Smooth muscle cell (in vitro differentiated cells): ENCODE data around the gene SLC27A1. TPM values are rescaled to one million over a fixed set of nuclear protein-coding genes. Genes with fewer than 3 reads are reported as not detected.

Experiments
- DNase-seq: peaks from one replicate; lab custom pipeline; 2025; ENCODE audit not compliant: unreplicated experiment; lab: John Stamatoyannopoulos, UW
- H2AFZ ChIP-seq: fragments of 200-600 bp; sonication (generic); 2 replicates; pipeline ENCODE4 v1.6.0; 2016; ENCODE audit warnings: antibody characterized with exemption, low read depth, mild to moderate bottlenecking
- H3F3A ChIP-seq: fragments of 200-600 bp; sonication (generic); 2 replicates; pipeline ENCODE4 v1.6.0; 2017; ENCODE audit warnings: antibody characterized with exemption, low read depth
- H3K27ac ChIP-seq: fragments of 200-600 bp; sonication (generic); 2 replicates; pipeline ENCODE4 v1.5.1; 2016; ENCODE audit warnings: low read depth, mild to moderate bottlenecking
- H3K27me3 ChIP-seq: fragments of 200-600 bp; sonication (generic); 2 replicates; pipeline ENCODE4 v1.6.1; 2016; ENCODE audit warnings: low read depth, mild to moderate bottlenecking
- H3K36me3 ChIP-seq: fragments of 200-600 bp; sonication (generic); 2 replicates; pipeline ENCODE4 v1.5.1; 2016; ENCODE audit warnings: low read depth
- H3K4me1 ChIP-seq: fragments of 200-600 bp; sonication (generic); 2 replicates; pipeline ENCODE4 v1.5.1; 2016; ENCODE audit warnings: low read depth
- H3K4me2 ChIP-seq: fragments of 200-600 bp; sonication (generic); 2 replicates; pipeline ENCODE4 v1.6.0; 2016; ENCODE audit warnings: mild to moderate bottlenecking
- H3K4me3 ChIP-seq: fragments of 200-600 bp; sonication (generic); 2 replicates; pipeline ENCODE4 v1.5.1; 2016; ENCODE audit warnings: mild to moderate bottlenecking
- H3K79me2 ChIP-seq: fragments of 200-600 bp; sonication (generic); 2 replicates; pipeline ENCODE4 v1.6.0; 2016; ENCODE audit warnings: low read depth, mild to moderate bottlenecking
- H3K9ac ChIP-seq: fragments of 200-600 bp; sonication (generic); 2 replicates; pipeline ENCODE4 v1.6.0; 2016; ENCODE audit warnings: low read depth
- H3K9me3 ChIP-seq: fragments of 200-600 bp; sonication (generic); replicated peaks from 2 replicates; pipeline ENCODE4 v1.5.1; 2016; ENCODE audit warnings: low read depth
- H4K20me1 ChIP-seq: fragments of 200-600 bp; sonication (generic); 2 replicates; pipeline ENCODE4 v1.6.0; 2016; ENCODE audit warnings: low read depth
- CTCF ChIP-seq: fragments of 200-600 bp; sonication (generic); IDR thresholded peaks from 2 replicates; pipeline ENCODE4 v1.5.1; 2017; ENCODE audit warnings: borderline replicate concordance, mild to moderate bottlenecking, antibody characterized with exemption; ENCODE audit not compliant: insufficient read depth, poor library complexity, severe bottlenecking
- WGBS: methylation state at CpG from one replicate; pipeline ENCODE4 v1.1.7; 2016; ENCODE audit warnings: low lambda C conversion rate; 5-methylcytosine and 5-hydroxymethylcytosine counted together
- polyA plus RNA-seq: library from polyadenylated mRNA; unstranded; fragments of >200 nt; fragmentation: Nextera tagmentation; extraction: Ambion mirVana; gene quantifications from 2 replicates; pipeline ENCODE4 v1.2.1, GENCODE V29; 2016
- total RNA-seq: library from RNA; depleted of rRNA; stranded (reverse); fragments of >200 nt; gene quantifications from 2 replicates; pipeline ENCODE4 v1.2.3, GENCODE V29; 2014

Gene SLC27A1
- total and polyA plus RNA-seq, 2 experiments from 2014 or later: 9.7 to 11.5 TPM

DNA sequence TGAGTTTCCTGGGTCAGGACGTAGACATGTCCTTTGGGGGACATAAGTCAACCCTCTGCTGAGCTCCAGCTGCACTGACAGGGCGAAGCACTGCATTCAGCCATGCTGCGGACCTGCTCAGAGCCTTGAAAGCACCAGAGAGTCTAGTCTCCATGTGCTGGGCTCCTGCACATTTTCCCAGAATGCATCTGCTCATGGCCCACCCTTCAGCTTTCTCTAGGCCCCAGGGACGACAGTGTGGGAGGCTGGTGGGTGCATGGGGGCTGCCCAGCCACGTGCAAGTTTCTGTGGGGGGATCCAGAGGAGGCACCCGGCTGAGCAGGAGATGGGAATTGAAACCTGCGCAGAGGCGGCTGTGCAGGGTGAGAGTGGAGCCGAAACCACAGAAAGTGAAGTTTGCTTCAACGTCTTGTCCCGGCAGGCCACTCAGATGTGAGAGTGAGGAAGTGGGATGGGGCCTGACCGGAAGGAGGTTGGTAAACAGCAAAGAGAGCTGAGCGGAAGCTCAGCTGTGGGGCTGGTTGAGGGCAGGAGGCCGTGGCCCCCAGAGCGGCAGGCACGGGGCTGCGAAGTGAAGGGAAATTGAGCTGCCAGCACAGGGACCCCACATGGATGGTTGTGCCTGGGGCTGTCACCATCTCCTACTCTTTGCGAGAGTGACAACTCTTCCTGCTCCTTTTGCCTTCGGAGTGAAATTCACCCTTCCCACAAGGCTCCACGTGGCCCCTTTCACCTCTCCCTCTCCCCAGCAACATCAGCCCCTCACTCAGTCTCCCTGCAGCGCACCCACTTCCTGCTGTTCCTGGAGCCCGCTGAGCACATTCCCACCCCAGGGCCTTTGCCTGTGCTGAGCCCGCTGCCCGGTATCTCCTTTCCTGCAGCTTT, 52.9 kb downstream of the SLC27A1 start:
- WGBS: 85% methylated on average over 21 of the region's 24 CpGs

GRCh38 chr19:17524651-17525050, 54.3 kb downstream of the SLC27A1 start:
- no peaks in the 10 kb centered on the region for H3K27me3 ChIP-seq
- no peak overlapping the region for H3K4me2 ChIP-seq
- H3K27ac ChIP-seq: no peak overlapping the region
- no peaks in the 10 kb centered on the region for H3K9me3 ChIP-seq
- no peaks in the 10 kb centered on the region for H3K36me3 ChIP-seq
- no peak for TF ChIP-seq CTCF
- 94% methylated on average over 4 of the region's 4 CpGs for WGBS
- no peaks in the 10 kb centered on the region for H3K79me2 ChIP-seq
- no peaks in the 10 kb centered on the region for H4K20me1 ChIP-seq
- no peak for DNase-seq
- no peaks in the 10 kb centered on the region for H3K4me1 ChIP-seq
- H3F3A ChIP-seq: no peaks in the 10 kb centered on the region
- H3K9ac ChIP-seq: no peak overlapping the region
- no peak overlapping the region for H3K4me3 ChIP-seq
- no peak overlapping the region for H2AFZ ChIP-seq

More for the DNA sequence above, 52.9 kb downstream of the SLC27A1 start:
- Histone ChIP-seq H3F3A (no peaks in the 10 kb centered on the region), H3K4me1 (no peaks in the 10 kb centered on the region), H3K79me2 (no peaks in the 10 kb centered on the region), H3K4me3 (no peak overlapping the region), H3K9me3 (no peaks in the 10 kb centered on the region), H3K36me3 (peaks cover 3% of the 10 kb centered on the region), H3K27ac (no peak overlapping the region), H3K27me3 (no peaks in the 10 kb centered on the region), H3K4me2 (no peak overlapping the region), H3K9ac (no peak overlapping the region), H2AFZ (no peak overlapping the region), H4K20me1 (no peaks in the 10 kb centered on the region)
- no peak for TF ChIP-seq CTCF
- DNase-seq: no peak

DNA sequence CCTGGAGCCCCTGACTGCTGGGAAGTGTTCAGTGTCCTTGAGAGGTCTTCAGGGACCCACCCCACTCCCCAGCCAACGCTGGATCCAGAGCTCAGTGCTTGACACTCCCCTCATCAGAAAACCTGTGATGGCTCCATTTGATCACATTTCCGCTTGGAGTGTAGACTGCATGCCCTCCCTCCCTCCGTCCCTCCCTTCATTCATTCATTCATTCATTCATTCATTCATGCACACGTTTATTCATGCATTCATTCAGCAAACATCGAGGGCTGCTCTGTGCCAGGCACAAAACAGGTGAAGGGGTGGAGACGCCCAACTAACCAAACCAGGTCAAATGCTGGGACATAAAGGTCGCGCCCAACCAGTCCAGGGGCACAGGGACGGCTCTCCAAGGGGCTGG, 54.8 kb downstream of the SLC27A1 start:
- H3K27me3 ChIP-seq: no peaks in the 10 kb centered on the region
- no peaks in the 10 kb centered on the region for H3K36me3 ChIP-seq
- TF ChIP-seq CTCF: no peak
- no peak for DNase-seq
- no peak overlapping the region for H3K4me3 ChIP-seq
- no peaks in the 10 kb centered on the region for H3K9me3 ChIP-seq
- no peaks in the 10 kb centered on the region for H3K79me2 ChIP-seq
- H3K4me2 ChIP-seq: no peak overlapping the region
- H3F3A ChIP-seq: no peaks in the 10 kb centered on the region
- 86% methylated on average over 9 of the region's 9 CpGs for WGBS
- H3K9ac ChIP-seq: no peak overlapping the region
- H4K20me1 ChIP-seq: no peaks in the 10 kb centered on the region
- H3K27ac ChIP-seq: no peak overlapping the region
- no peak overlapping the region for H2AFZ ChIP-seq
- no peaks in the 10 kb centered on the region for H3K4me1 ChIP-seq

GRCh38 chr19:17526922-17527321, 56.6 kb downstream of the SLC27A1 start:
- TF ChIP-seq CTCF: no peak
- Histone ChIP-seq H3K27ac (no peak overlapping the region), H3K27me3 (no peaks in the 10 kb centered on the region), H2AFZ (no peak overlapping the region), H3K79me2 (no peaks in the 10 kb centered on the region), H3K9me3 (no peaks in the 10 kb centered on the region), H3K4me3 (no peak overlapping the region), H3F3A (no peaks in the 10 kb centered on the region), H3K9ac (no peak overlapping the region), H3K4me2 (no peak overlapping the region), H3K4me1 (no peaks in the 10 kb centered on the region), H3K36me3 (no peaks in the 10 kb centered on the region), H4K20me1 (no peaks in the 10 kb centered on the region)
- 77% methylated on average over 14 of the region's 16 CpGs for WGBS
- no peak for DNase-seq
